Activated T-cell treated with anti-CD3 and anti-CD28 coated beads, Interleukin-2, amount 50 U/mL, for 48 hours (primary cell): ENCODE measurements around the gene OR4D2.

Source experiments
- DNase-seq, 2 experiments: peaks; one replicate each; pipeline ENCODE4 v3.0.0-alpha.2; 2020

Gene OR4D2

DNA sequence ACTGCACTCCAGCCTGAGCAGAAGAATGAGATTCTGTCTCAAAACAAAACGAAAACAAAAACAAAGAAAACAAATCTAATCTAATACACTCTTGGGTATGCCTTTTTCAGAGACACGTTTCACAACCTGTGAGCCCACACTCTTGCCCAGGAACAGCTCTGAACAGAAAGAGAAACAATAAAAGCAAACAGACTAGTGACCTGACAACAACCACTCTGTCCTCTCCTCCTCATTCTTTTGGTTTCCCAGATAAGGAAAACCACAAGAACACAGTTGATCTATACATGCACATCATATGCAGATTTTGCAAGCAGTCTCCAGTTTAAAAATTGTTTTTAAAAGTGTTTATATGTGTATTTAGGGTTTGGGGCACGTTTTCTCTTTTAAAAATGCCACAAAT lies 51.0 kb downstream of the OR4D2 start:
- DNase-seq: no peak

DNA sequence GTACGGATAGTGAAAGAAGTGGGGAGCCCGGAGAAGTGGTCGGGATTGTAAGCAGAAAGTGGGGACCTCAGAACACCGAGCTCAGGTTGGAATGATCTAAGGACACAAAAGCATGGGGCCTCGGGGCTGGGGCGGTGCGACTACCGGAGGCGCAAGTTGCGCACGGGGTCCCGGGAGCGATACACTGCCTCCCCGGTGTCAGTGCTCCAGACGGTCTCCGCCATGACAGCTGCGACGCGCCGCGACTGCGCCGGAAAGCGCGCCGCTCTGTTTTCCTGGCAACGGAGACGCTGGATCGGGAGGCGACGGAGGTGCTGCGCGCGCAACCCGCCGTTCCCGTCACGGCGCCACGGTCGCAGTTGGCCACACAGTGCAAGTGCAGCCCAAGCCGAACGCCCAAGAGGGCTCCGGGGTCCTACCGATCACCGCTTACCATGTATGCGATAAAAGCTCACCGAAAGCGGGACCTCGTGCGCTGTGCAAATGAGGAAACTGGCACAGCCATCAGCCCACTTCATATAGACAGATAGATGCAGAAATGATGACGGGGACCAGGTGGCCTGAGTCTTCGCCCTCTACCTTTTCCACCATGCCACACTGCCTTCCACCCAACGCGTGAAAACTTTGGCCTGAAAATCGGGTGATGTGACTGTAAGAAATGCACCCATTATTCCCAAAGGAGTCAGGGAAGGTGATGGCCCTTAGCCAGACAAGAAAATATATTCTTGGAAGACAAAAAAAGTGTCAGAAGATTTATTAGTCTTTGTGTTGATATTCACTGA lies 52.4 kb downstream of the OR4D2 start, which contains the start of gene MKS1:
TSS of gene MKS1 (minus strand) at position 249 of the 782 bp plus-strand sequence. CDS start at position 224, 25 bp downstream.
- DNase-seq: peak; percentile 96 to 98

DNA sequence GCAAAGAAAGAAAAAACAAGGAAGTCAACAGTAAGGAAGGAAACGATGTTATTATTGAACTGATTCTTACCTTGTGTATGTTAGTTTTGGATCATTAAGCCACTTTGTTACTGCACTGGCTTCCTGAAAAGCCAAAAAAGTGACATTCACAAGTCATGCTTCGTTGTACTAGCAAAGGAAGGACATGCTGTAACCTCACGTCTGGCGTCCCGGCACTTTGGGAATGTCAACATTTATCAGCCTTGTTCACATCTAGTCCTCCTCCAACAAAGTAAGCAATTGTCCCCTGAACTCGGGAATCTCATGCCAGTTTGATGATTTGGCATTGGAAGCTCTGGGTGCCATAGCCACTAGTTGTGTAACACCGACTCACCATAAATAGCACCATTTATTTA lies 53.0 kb downstream of the OR4D2 start:
- no peak for DNase-seq
